Activated CD4-positive, alpha-beta T cell treated with anti-CD3 and anti-CD28 coated beads, Interleukin-2, amount 50 U/mL, for 16 hours (primary cell): ENCODE data around the gene WTAP.
"Not testable (repeated sequence)": the region's sequence is repeated elsewhere in the genome, so short reads cannot be mapped to it uniquely, and the experiment has no call there.

Experiments used
- DNase-seq: peaks from one replicate; pipeline ENCODE4 v3.0.0-alpha.2; 2020

The WTAP gene

GRCh38 chr6:159693894-159694545, 33.3 kb upstream of the WTAP start:
- peak; percentile 64 for DNase-seq

GRCh38 chr6:159695984-159696383, 31.3 kb upstream of the WTAP start:
- no peak for DNase-seq

- no peak for DNase-seq
Observed at GRCh38 chr6:159700970-159701369, 26.3 kb upstream of the WTAP start.

- DNase-seq = no peak
Observed at GRCh38 chr6:159701413-159701999, 25.8 kb upstream of the WTAP start.

DNA sequence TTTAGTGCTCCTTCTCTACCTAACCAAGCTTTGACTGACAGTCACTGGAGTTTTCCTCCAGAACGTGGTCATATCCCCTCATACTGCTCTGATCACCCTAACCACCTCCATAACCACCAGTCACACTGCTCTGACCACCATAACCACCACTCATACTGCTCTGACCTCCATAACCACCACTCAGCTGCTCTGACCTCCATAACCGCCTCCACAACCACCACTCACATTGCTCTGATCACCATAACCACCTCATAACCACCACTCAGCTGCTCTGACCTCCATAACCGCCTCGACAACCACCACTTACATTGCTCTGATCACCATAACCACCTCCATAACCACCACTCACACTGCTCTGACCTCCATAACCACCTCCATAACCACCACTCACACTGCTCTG, 16.7 kb upstream of the WTAP start:
- DNase-seq = not testable (repeated sequence)

- DNase-seq = not testable (repeated sequence)
Observed at GRCh38 chr6:159712389-159712788, 14.9 kb upstream of the WTAP start.

DNA sequence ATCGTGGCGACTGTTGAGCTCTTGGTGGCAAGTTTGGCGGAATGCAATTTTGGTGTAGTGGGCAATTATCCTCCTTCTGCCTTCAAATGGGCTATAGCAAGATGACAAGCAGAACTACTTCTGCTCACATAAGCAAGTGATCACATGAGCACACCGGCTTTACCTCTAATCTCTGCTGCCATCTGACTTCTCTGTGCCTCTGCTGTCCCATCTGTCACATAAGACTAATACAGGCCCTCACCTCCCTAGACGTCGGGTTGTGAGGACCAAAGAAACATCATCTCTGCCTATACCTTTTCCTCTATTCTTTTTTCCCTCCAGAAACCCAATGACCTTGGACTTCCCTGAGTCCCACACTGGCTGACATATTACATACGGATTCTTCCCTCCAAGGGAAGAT, 13.3 kb upstream of the WTAP start:
- DNase-seq = no peak

- DNase-seq = no peak
Observed at GRCh38 chr6:159714404-159714803, 12.9 kb upstream of the WTAP start.

DNA sequence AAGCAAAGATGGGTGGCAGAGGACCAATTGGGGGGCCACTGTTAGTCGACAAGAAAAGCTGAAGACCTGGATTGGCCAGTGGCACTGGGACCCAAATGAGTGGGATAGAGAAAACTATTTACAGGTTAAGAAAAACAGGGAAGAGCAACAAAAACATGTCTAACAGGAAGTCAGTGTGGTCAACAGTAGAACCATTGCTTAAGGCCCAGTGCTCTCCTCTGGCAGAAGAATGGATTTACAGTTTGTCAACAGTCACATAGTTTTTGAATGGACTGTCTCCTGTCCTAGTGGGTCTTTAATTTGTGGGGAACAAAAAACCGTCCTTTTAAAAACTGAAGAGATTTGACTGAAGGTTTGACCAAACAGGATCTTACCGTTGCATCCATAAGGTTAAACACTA, 12.1 kb upstream of the WTAP start:
- no peak for DNase-seq

GRCh38 chr6:159715605-159716004, 11.7 kb upstream of the WTAP start:
- no peak for DNase-seq

DNA sequence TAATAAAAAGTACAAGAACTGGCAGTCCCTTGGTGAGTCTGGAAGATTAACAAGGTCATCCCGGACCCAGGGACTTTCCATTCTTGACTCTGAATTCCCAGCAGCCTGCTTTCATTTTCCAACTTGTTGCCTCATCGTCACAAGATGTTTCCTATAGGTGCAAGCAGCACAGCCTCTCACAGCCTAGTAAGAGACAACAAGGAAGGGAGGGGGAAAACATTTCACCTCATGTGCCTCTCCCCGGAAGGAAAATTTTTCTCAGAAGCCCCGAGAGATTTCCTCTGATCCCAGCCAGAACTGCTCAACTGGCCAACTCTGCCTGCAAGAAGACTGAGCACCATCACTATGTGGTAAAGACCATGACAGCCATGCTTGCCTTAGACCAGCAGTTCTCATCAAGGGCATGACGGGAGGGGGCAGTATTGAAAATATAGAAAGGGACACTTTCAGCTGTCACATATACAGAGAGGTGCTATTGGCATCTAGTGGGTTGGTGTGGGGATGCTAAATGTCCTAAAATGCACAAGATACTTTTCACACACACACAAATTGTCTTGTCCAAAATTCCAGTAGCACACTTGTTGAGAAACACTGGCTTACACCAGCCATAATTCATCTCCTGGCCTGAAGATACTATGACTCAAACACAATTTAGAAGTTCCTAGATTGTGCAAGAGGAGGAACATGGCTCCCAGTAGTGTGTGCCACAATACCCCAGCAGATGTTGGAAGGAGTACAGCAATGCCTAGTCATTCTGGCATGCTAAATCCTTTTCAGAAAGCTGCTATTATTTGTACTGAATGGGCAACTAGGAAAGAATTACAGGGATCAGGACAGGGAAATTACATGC, 10.8 kb upstream of the WTAP start:
- no peak for DNase-seq

GRCh38 chr6:159718634-159719033, 8.7 kb upstream of the WTAP start:
- no peak for DNase-seq

GRCh38 chr6:159719287-159719686, 8.0 kb upstream of the WTAP start:
- no peak for DNase-seq

DNA sequence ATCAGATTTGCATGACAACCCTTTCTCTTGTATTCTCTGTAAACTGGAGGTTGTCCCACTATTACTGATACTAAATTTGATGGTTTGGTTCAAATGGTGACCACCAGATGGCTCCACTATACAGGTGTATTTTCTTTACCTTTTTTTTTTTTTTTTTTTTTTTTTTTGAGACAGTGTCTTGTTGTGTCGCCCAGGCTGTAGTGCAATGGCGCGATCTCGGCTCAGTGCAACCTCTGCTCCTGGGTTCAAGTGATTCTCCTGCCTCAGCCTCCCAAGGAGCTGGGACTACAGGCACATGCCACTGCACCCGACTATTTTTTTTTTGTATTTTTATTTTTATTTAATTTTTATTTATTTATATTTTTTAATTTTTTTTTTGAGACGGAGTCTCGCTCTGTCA, 6.6 kb upstream of the WTAP start:
- peak; percentile 59 for DNase-seq

GRCh38 chr6:159721981-159722380, 5.3 kb upstream of the WTAP start:
- not testable (repeated sequence) for DNase-seq

- DNase-seq = no peak
Observed at GRCh38 chr6:159722655-159723054, 4.7 kb upstream of the WTAP start.

GRCh38 chr6:159723259-159723658, 4.0 kb upstream of the WTAP start:
- no peak for DNase-seq

- DNase-seq = no peak
Observed at GRCh38 chr6:159724778-159725177, 2.5 kb upstream of the WTAP start.

DNA sequence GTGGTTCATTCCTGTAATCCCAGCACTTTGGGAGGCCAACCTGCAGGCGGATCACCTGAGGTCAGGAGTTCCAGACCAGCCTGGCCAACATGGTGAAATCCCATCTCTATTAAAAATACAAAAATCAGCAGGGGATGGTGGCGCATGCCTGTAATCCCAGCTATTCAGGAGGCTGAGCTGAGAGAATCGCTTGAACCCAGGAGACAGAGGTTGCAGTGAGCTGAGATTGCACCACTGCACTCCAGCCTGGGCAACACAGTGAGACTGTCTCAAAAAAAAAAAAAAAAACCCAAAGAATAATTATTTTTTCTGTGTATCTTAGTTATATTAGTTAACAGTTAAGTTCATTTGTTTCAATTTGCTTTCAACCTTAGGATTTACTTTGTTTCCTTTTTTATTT, 2.1 kb upstream of the WTAP start:
- not testable (repeated sequence) for DNase-seq

- DNase-seq = no peak
Observed at GRCh38 chr6:159726255-159726917, 920 bp upstream of the WTAP start.

DNA sequence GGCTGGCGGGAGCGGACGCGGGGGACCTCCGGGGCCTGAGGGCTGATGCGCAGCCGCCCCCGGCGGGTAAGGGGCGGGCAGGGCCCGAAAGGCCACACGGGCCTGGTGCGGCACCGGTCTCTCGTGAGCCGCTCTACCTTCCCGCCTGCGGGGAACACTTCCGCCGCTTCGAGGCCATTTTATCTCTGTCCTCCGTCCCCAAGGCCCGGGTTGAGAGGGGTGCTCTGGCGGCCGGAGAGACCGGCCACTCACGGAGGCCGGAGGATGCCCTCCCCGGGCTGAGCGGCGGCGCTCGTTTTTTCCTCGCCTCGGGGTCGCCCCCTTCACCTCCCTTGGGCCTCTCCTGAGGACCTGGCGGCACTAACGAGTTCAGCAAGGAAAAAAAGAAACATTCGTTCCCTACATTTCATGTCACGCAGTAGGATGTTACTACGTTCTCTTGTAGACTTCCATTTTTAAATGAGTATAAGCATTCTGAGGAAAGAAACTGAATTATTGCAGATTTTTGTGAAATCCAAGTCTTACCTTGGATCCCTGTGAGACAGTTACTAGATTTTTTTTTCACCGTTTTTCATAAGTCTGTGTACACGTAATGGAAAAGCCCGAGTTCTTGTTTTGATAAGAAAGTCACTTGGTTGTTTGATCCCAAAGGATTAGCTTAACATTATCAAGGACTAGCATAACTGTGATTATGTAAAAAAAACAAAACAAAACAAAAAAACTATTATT, 575 bp downstream of the WTAP start:
- DNase-seq = peak; percentile 56

- DNase-seq = no peak
Observed at GRCh38 chr6:159728531-159728964, 1.2 kb downstream of the WTAP start.
